Diencephalon (tissue), 1 donor: ENCODE results near the gene ABHD3. TPM values are rescaled to one million over a fixed set of nuclear protein-coding genes. Genes with fewer than 3 reads are reported as not detected.

Experiments
- small RNA-seq: library from RNA; depleted of rRNA; stranded (forward); fragments of <200 nt; gene quantifications from one replicate; pipeline ENCODE3, GENCODE V24; 2014
- total RNA-seq: library from RNA; depleted of rRNA; stranded (reverse); fragments of >200 nt; gene quantifications from one replicate; pipeline ENCODE4 v1.2.3, GENCODE V29; 2014

ABHD3 gene
- 11.8 TPM for total RNA-seq

GRCh38 chr18:21704603-21705364, at the start of gene ABHD3:
TSS of gene ABHD3 (minus strand) at chr18:21704774. CDS start at chr18:21704665, 109 bp downstream.

GRCh38 chr18:21740538-21741311, 36.2 kb upstream of the ABHD3 start, which contains the start of gene MIB1:
TSS of gene MIB1 (plus strand) at chr18:21740792. CDS start at chr18:21741584, 792 bp downstream.

GRCh38 chr18:21612125-21613039, 92.2 kb downstream of the ABHD3 start, which contains the start of gene SNRPD1:
TSS of gene SNRPD1 (plus strand) at chr18:21612314. CDS start at chr18:21612430, 116 bp downstream.

Small RNAs within 50 kb of the gene (small RNA-seq; reads per million reads assigned to genes)
- gene MIR320C1 (not detected), gene RF00019 (not detected), gene RF01241 (not detected)

Other genes starting within 250 kb of the ABHD3 start
- gene ESCO1, start 104.1 kb downstream of the ABHD3 start, total RNA-seq: 32.1 TPM
- gene SNRPD1, start 92.5 kb downstream of the ABHD3 start, total RNA-seq: 23.3 TPM
- 90.2 TPM for gene MIB1, start 36.0 kb upstream of the ABHD3 start, total RNA-seq